GM21423 (cell line): ENCODE measurements around the gene TOM1L1.

Experiments used
- ATAC-seq: cut with Tn5 transposase; IDR thresholded peaks from one replicate; pipeline ENCODE4 v1.9.1; 2021; ENCODE audit warnings: mild to moderate bottlenecking, moderate library complexity; ENCODE audit not compliant: unreplicated experiment

The TOM1L1 gene

DNA sequence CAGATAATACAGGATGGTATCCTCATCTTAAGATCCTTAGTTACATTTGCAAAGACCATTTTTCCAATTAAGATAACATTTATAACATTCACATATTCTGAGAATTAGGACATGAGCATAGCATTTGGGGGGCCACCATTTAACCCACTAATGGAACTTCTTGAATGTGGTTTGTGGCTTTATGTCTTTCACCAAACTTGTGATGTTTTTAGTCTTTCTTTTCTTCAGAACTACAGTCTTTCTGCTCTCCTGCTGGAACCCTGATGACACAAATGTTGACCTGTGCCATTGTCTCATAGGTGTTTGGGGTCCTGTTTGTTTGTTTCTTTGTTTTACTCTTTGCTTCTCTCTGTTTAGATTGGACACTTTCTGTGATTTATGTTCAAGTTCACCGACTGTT, 44.6 kb downstream of the TOM1L1 start:
- ATAC-seq = no peak

DNA sequence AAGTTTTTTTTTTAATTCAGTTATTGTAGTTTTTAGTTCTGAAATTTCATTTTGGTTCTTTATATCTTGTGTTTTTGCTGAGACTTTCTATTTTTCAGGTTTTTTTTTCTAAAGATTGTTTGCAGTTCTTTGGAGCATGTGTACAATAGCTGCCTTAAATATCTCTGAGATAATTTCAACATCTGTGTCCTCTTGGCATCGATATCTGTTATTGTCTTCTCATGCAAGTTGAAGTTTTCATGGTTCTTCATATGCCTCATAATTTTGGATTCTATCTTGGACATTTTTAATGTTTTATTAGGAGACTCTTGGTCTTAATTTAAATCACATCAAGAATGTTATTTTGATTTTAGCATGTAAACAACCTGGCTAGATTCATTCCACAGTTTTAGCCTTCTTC, 45.0 kb downstream of the TOM1L1 start:
- no peak for ATAC-seq

DNA sequence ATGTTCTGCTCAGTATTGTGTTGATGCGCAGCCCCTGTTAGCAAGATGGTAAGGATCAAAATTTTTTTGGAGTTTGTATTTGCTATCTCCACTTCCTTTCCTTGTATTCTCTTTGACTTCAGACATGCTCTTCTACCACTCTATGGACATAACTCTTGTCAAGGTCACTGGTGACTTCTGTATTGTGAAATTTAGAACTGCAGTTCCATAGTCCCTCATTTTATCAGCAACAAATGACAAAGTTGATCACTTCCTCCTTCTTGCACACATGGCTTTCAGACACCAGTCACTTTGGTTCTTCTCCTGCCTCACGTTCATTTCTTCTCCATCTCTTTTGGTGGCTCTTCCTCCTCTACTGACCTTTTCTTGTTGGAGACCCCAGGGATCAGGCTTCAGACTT, 46.7 kb downstream of the TOM1L1 start:
- no peak for ATAC-seq

DNA sequence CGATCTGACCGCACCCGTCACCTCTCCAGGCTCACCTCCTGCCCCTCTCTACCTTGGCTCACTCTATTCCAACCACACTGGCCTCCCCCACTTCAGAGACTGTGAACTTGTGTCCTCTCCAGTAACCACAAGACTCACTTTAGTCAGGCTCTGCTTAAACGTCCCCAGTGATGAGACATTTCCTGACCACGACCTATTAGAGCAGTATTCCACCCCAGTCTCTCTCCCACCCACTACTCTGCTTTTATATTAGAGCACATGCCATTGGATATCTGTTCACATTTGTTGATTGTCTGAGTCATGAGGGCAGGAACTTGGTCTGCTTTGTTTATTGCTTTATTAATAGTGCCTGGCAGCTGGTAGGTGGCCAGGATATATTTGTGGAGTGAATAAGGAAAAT, 47.7 kb downstream of the TOM1L1 start:
- no peak for ATAC-seq

DNA sequence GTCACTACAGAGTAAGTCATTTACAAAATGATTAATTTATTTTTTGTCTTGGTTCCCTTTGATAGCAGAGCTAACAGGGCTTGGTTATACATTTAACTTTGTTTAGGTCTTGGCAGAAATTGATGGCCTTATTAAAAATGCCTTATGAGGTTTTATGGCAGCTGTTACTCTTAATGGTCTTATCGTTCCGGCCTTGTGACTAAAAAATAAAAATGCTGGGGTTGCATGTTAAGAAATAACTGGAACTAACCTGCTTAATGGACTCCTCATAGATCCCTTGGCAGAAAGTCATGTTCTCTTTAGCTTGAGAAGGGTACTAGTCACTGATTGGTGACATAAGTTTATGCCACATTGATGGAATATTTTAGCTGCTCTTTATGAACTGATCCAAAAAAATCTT, 49.5 kb downstream of the TOM1L1 start:
- no peak for ATAC-seq

DNA sequence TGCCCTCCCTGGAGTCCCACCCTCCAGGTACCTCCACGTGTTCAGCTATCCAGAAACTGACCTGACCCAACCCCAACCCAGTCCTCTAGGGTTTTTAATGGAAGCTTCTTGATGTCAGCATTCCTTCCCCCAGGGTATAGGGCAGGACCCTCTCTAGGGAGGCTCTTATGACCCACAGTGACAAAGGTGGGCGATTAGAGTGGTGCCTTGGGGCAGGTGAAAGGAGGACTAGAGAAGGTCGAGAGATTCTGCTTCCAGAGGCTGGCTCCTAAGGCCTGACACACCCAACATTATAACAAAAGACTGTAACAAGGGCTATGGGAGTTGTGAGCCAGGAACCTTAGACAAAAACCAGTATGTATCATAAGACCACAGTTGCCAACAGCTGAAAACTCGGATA, 50.6 kb downstream of the TOM1L1 start:
- no peak for ATAC-seq

DNA sequence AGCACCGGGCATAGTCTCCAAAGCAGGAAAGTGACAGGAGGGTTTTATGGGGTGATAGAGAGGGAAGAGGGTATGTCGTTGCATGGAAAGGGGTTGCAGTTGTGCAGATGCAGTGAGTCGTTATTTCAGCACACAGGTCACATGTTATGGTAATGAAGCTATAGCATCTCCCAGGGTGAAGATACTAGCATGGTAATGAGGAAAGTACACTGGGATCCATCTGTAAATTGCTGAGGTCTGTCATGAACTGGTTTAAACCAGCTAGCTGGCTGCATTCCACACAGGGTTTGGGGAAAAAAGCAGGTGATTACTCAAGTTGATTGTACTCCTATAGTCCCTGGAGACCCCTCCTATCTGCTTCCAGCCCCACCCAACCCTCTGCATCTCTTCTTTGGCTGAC, 56.1 kb downstream of the TOM1L1 start:
- no peak for ATAC-seq

DNA sequence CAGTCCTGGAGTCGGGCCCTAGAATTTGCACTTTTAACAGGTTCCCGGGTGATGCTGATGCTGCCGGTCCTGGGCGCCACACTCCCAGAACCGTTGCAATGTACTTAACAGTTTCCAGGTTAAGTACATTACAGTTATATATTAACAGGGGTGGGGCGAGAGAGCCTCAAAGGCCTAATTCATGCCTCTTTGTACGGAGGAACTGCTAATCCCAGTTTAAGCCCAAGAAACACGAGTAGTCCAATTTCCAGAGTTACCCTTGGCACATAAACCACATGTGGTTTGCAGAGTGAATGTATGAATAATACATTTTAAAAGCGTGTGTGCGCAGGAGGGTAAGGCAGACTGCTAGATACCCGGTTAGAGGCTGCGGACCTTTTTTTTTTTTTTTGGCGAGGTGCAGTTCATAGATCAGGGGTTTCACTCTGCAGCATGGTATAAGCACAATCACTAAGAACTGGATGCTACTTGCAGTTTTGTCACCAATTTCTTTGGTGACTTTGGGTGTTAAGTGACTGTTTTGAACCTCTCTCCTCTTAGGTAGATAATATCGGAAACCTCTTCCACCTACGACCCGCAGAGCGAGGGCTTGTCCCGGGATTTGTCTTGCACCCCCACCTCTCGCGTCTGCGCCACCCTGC, 67.1 kb downstream of the TOM1L1 start:
- ATAC-seq = peak; percentile 20

DNA sequence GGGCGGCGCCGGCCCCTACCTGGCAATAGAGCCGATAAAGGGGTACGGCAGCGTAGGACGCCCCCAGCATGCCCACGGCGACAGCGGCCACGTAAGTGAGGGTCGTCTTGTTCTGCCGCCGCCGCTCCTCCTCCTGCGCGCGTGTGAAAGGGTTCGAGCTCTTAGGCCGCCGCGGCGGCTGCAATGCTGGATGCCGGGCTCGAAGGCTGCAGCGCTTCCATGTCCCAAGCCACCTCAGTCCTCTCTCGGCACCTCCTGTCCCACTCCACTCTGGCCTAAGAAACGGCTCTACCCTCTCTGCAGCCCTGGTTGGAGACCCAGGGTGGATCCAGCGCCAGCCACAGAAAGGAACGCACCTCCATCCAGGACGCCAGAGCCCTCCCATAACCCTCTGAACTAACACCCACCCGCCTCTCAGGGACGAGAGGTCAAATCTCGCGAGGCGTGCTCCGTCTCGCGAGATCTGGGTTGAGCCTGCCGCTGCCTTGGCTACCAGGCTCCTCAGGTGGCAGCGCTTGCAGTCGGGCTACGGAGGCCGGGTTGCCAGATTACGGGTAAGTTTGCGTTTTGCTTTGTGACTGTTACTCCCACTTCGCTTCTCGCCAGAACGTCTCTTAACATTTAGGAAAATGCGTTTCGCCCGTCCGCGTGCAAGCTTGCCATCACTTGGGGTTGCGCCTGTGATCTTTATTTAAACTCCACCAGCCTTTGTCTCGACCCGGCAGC, 67.8 kb downstream of the TOM1L1 start, which contains the start of the genes COX11 and STXBP4:
TSS of gene COX11 (minus strand) at position 393 of the 726 bp plus-strand sequence. CDS start at position 385, 8 bp downstream.
TSS of gene STXBP4 (plus strand) at position 504 of the 726 bp plus-strand sequence. CDS start 17,455 bp downstream, outside the sequence.
- ATAC-seq = peak; percentile 86

DNA sequence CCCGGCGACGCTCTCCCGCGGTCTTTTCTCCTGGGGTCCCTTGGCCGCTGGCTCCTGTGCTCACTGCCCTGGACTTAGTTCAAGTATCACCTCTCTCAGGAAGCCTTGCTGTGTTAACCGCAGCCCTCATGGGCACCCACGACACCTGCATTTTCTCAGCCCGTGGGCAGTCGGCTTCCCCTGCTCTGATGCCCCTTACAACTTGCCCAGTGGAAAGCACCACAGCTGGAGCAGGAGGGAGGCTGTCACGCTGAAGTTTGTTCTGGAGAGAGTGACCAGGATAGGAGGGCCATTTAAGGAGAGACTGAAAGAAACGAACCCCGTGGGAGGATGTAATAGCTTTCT, 68.3 kb downstream of the TOM1L1 start:
- peak; percentile 20 for ATAC-seq

DNA sequence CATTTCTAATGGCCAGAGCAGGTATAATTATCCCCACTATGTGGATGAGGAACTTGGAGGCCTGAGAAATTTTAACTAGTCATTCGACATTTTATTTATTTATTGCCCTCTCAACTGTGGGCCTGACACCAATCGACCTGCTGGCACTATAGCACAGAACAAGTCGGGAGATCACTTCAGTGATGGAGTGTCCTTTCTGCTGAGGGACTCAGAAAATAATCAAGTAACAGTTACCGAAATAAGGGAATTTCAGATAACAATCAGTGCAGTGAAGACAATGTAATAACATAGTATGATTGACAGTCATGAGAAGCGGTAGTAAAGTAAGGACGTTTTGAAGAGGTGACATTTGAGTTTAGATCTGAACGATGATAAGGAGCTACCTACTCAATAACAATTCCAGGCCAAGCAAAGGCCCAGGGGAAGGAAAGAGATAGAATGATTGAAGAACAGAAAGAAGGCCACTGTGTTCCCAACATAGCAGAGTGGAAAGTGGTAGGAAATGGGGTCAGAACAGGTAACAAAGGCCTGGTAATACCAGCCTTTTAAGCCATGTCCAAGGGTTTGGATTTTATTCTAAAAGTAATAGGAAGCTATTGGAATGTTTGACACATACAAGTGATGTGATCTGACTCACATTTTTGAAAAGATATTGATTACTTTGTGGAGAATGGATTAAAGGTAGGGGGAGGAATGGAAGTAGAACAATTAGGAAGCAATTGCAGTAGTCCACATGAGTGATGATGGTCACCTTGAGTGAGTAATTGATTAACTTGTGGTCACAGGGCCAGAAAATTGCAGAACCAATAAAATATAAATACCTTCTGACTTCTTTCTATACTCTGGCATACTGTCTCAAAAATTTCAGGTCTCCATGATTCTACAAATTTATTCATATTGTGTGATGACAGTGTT, 69.3 kb downstream of the TOM1L1 start:
- no peak for ATAC-seq

DNA sequence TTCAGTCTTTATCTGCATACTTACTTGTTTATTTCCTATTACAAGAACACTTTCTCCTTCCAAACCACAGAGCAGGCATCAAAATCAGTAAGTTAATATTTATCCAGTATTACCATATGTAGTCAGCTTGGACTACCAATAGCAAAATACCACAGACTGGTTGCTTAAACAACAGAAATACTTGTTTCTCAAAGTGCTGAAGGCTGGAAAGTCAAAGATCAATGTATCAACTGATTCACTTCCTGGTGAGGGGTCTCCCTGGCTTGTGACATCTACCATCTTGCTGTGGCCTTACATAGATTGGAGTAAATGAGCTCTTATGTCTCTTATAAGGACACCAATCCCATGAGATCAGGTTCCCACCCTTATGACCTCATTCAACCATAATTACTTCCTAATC, 70.5 kb downstream of the TOM1L1 start:
- ATAC-seq = no peak

DNA sequence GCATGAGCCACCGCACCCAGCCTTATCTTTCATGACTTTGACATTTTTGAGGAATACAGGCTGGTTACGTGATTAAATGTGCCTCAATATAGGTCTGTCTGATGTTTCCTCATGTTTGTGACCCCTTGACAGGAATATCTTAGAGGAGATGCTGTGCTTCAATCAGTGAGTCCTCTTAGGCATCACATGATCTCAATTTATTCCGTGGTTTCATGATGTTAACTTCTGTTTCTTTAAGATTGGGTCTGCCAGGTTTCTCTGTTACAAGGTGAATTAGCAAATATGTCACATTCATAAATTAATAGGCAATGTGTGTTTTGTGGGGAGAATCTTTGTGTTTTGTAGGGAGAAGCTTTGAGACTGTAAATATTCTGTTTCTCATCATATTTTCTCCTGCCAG, 71.2 kb downstream of the TOM1L1 start:
- no peak for ATAC-seq

DNA sequence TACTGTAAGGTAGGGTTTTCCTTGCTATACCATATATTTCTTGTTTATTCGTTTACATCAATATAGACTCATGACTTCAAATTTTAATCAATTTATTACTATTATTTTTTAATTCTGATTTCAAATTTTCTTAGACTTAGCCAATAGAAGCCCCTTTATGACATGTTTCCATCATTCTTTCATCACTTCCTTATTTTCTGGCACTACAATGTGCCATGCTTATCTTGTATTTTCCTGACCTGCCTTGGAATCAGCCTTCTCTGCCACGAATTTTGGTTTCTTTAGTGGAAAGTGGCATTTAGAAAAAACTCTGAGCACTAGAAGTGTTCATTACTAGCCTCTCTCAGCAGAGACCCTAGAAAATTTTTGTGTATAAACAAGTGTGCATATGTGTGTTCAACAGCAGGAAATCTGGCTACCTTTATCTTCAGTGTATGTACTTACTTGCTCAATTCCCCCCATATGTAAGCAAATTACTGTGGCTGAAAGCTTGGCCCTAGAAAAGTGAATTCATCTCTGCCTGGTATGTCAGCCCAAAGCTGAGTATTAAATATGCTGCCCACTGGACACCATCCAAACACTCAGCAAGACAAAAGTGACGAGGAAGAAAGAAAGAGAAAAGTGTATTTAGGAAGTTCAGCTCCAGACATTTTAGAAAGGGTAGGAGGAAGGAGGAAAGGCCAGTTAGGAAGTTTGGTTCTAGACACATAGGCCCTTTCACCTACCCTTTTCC, 71.9 kb downstream of the TOM1L1 start:
- ATAC-seq = no peak

DNA sequence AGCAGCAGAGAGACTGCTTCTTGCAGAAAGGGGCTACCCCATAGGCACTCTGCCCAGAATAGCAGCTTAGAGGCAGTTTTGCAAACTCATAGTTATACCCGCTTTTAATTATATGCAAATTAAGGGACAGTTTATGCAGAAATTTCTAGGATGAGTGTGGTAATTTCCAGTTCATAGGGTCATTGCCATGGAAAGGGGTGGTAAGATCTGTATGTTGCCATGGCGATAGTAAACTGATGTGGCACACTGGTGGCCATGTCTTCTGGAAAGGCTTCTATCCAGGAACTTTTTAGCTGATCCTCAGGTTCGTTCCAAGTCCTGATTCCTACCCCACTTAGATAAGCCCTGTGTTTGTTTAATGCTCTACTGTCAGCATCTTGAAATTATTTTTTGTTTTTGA, 74.1 kb downstream of the TOM1L1 start:
- no peak for ATAC-seq

DNA sequence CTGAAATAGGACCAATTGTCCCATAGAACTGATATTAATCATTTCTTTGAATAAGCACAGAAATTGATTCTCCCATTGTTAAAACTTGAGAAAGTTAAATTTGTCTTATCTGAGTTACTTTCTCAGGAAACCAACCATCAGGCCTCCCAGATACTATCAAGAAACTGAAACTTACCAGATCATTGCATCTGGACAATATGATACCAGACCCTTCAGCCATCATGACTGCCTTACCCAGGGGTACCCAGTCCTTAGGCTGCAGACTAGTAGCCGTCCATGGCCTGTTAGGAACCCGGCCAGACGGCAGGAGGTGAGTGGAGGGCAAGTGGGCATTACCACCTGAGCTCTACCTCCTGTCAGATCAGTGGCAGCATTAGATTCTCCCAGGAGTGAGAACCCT, 75.7 kb downstream of the TOM1L1 start:
- no peak for ATAC-seq

DNA sequence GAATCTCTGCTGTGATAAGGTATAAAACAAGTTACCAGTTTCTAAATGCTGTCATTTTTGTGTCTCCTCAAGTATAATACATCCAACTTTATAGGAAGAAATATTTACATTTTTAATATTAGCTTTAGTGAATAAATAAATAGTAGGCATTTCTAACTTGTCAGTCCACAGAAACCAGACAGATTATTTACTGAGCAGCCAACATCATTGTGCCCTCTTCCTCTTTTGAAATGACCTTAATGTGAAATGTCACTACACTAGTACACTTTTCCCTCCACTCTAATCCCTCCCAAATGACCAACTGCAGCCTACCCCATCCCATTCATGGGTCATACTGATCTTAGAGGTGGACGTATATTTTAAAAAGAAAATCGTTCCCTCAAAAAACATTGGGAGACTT, 77.1 kb downstream of the TOM1L1 start:
- no peak for ATAC-seq

DNA sequence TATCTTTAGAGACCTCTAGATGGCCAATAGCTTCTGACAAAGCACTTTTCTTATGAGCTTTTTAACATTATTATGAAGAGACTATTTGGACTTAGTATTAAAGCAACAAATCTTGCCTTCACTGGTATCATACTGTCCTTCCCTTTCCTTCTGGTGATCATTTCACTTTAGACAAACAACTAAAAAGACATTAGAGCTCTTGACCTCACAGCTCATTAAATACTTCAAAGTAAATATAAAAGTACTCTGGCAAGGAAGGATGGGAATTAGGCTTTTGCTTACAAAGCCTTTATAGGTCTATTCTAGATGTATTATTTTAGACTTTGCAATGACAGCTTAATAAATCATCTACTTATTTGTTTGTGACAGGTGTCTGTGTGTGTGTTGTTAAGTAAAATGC, 79.0 kb downstream of the TOM1L1 start:
- no peak for ATAC-seq

DNA sequence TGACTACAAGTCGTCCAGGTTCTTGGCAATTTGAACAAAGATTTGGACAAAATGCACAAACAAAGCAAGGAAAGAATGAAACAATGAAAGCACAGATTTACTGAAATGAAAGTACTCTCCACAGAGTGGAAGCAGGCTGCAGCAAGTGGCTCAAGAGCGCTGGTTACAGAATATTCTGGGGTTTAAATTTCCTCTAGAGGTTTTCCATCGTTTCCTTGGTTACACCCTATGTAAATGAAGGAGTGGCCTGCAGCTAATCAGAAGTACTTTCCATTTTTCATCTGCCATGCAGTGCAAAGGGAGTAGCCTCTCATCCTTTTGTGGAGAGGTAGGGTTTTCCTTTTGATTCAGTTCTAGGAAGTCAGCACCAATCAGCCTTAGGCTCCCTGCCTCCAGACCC, 79.7 kb downstream of the TOM1L1 start:
- no peak for ATAC-seq

DNA sequence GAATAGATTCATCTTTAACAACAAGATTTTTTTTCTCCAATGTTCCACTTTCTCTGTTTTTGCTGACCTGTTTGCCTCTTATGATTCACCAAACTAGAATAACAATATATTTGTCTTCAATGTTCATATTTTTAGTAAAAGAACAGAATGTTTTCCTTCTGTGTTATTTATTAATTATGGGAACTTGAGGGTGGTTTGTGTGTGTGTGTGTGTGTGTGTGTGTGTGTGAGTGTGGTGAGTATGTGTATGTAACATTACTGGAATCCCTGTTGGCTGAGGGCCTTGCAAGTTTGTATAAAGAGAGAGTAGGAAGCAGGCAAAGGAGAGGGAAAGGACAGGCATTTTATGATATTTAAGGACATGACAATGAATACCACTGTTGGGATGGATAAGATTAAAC, 81.7 kb downstream of the TOM1L1 start:
- ATAC-seq = no peak

DNA sequence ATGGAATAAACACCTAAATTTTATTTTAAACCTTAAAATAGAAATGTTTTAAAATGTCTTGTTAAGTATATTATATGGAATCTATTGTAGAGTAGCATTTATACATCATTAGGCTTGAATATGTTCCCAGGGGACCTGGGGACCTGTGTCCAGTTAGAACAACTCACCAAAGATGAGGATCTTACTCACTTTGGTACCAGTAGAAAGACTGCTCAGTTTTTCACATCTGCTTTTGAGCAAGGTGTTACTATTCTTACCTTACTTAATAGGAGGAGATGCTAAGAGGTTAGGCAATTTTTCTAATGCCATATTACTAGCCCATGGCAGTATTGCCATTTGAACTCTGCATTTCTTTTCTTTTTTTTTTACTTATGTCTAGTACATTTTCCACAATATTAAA, 82.6 kb downstream of the TOM1L1 start:
- ATAC-seq = no peak
